NT2/D1 (cell line): ENCODE data around the gene KIF26A.
A peak's percentile ranks its signal among the peaks of the same experiment; 100 is the strongest.
"Not testable (repeated sequence)": the region's sequence is repeated elsewhere in the genome, so short reads cannot be mapped to it uniquely, and the experiment has no call there.

Experiments used
- DNase-seq: peaks from one replicate; pipeline ENCODE4 v3.0.0-alpha.2; 2011; ENCODE audit warnings: low read depth, low spot score
- H3K27me3 ChIP-seq: 2 replicates; pipeline ENCODE4 v1.6.0; 2011; ENCODE audit warnings: mild to moderate bottlenecking; ENCODE audit not compliant: insufficient read length, insufficient read depth
- H3K36me3 ChIP-seq: 2 replicates; pipeline ENCODE4 v1.6.1; 2011; ENCODE audit warnings: mild to moderate bottlenecking, low read length, mixed read lengths; ENCODE audit not compliant: insufficient read depth, insufficient read length
- H3K4me1 ChIP-seq: 2 replicates; pipeline ENCODE4 v1.5.1; 2011; ENCODE audit not compliant: insufficient read depth, insufficient read length
- H3K4me3 ChIP-seq: 2 replicates; pipeline ENCODE4 v1.5.1; 2011; ENCODE audit warnings: low read depth; ENCODE audit not compliant: insufficient read length
- H3K9ac ChIP-seq: 2 replicates; pipeline ENCODE4 v1.6.0; 2011; ENCODE audit warnings: low read depth; ENCODE audit not compliant: insufficient read length
- H3K9me3 ChIP-seq: 2 replicates; pipeline ENCODE4 v1.5.1; 2011; ENCODE audit warnings: mild to moderate bottlenecking, low read length; ENCODE audit not compliant: insufficient read depth
- SUZ12 ChIP-seq: IDR thresholded peaks from 2 replicates; pipeline ENCODE4 v1.6.1; 2011; ENCODE audit not compliant: insufficient read length, insufficient read depth; ENCODE audit errors: extremely low read depth
- YY1 ChIP-seq: IDR thresholded peaks from 2 replicates; pipeline ENCODE4 v1.6.1; 2011; ENCODE audit not compliant: insufficient read length, insufficient read depth
- ZNF274 ChIP-seq: IDR thresholded peaks from 2 replicates; pipeline ENCODE4 v1.6.1; 2011; ENCODE audit warnings: mild to moderate bottlenecking, low read depth, low read length

Gene KIF26A

DNA sequence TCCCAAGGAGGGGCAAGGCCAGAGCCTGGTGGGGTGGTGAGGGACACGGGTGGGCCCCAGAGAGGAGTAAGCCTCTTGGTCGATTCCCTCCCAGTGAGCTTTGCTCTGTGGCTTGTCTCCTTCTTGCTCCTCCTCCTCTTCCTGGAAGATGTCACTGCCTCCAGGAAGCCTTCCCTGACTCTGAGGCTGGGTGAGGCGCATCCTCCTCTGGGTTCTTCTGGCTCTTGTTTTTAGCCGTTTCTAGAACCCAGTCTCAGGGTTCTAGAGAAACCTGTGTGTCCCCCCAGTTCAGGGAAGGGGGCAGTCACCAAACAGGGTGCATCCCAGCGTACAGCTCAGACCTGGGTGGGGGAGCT, 12.6 kb downstream of the KIF26A start:
- TF ChIP-seq YY1, result no peak
- TF ChIP-seq SUZ12, result no peak
- TF ChIP-seq ZNF274, result no peak
- Histone ChIP-seq H3K9ac (peak overlapping the region; percentile 16), H3K9me3 (no peaks in the 10 kb centered on the region)

DNA sequence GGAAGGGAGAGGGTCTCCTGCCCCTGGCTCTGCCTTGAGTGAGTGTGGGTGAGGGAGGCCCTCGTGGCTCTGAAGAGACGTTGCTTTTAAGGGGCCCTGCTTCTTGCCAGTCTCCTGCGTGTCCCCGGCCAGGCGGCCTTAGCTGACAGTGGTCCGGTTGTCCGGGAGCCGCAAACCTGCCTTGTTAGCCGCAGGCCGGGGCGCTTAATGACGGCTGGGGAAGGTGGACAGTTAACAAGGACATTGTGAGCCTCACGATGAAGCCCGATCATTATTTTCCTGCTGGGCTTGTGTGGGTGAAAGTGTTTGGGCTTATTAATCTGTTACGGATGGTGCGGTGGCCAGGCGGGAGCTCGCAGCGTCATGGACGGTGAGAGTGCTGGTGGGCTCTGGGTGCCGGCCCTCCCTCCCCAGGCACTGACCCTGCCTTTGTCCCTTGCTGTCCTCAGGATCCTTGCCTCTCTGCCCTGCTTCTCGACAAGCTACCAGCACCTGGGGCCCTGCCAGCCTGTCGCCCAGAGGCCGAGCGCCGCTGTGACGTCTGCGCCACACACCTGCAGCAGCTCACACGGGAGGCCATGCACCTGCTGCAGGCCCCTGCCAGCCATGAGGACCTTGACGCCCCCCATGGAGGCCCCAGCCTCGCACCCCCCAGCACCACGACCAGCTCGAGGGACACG, 13.3 kb downstream of the KIF26A start:
- no peaks in the 10 kb centered on the region for H3K9me3 ChIP-seq
- H3K4me3 ChIP-seq, result no peak overlapping the region
- H3K9ac ChIP-seq, result no peak overlapping the region
- no peaks in the 10 kb centered on the region for H3K27me3 ChIP-seq
- peaks cover 14% of the 10 kb centered on the region for H3K36me3 ChIP-seq
- H3K4me1 ChIP-seq, result peaks cover 19% of the 10 kb centered on the region
- DNase-seq, result no peak
- TF ChIP-seq ZNF274 (no peak), YY1 (no peak), SUZ12 (no peak)

More for the DNA sequence above, 12.6 kb downstream of the KIF26A start:
- H3K27me3 ChIP-seq, result no peaks in the 10 kb centered on the region
- H3K36me3 ChIP-seq, result peaks cover 14% of the 10 kb centered on the region
- DNase-seq, result no peak
- no peak overlapping the region for H3K4me3 ChIP-seq
- peaks cover 19% of the 10 kb centered on the region for H3K4me1 ChIP-seq

DNA sequence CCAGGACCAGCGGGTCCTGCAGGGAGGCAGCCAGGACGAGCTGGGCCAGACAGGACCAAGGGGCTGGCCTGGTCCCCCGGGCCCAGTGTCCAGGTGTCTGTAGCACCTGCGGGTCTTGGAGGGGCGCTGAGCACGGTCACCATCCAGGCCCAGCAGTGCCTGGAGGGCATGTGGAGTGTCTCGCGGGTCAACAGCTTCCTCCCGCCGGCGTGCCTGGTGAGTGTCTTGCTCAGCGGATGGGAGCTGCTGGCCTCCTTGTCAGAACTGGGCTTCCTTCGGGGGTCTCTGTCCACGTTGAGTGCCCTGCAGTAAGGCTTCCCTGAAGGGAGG, 13.8 kb downstream of the KIF26A start:
- H3K9ac ChIP-seq, result peak overlapping the region; percentile 42
- peaks cover 17% of the 10 kb centered on the region for H3K4me1 ChIP-seq
- H3K4me3 ChIP-seq, result no peak overlapping the region
- no peaks in the 10 kb centered on the region for H3K27me3 ChIP-seq
- peaks cover 14% of the 10 kb centered on the region for H3K36me3 ChIP-seq
- DNase-seq, result no peak
- TF ChIP-seq SUZ12 (no peak), YY1 (no peak), ZNF274 (no peak)
- no peaks in the 10 kb centered on the region for H3K9me3 ChIP-seq

DNA sequence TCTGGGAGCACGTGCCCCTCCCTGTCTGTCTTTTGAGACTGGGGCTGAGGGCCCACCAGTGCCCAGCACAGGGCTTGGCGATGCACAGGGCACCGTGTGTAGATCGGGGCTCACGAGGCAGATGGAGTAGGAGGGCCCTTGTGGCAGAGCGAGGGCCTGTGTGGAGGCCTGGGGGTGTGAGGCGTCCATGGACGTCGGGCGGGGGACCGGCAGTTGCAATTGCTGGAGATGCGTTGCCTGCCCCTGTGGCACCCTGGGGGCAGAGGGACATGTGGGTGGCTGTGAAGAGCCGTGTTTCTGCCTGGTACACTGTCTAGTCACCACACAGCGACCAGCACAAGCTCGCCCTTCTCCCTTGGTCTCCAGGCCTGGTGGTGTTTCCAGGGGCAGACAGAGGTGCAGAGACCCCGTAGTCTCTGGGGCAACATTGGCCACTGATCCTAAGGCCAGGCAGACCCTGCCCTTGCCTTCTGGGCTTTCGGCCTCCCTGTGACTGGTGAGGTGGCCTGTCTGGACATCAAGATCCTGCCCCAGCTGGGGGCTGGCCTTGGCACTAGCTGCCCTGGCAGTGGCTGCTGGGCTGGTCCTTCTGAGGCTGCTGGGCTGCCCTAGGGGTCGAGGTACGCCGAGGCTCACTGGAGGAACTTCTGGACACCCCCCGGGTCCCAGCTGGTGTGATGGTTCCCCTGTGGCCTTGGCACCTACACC, 14.5 kb downstream of the KIF26A start:
- TF ChIP-seq YY1, result no peak
- no peak for TF ChIP-seq SUZ12
- TF ChIP-seq ZNF274, result no peak
- H3K4me1 ChIP-seq, result peaks cover 17% of the 10 kb centered on the region
- no peaks in the 10 kb centered on the region for H3K27me3 ChIP-seq
- no peak overlapping the region for H3K4me3 ChIP-seq
- no peak overlapping the region for H3K9ac ChIP-seq
- H3K36me3 ChIP-seq, result peaks cover 14% of the 10 kb centered on the region
- DNase-seq, result no peak
- no peaks in the 10 kb centered on the region for H3K9me3 ChIP-seq

DNA sequence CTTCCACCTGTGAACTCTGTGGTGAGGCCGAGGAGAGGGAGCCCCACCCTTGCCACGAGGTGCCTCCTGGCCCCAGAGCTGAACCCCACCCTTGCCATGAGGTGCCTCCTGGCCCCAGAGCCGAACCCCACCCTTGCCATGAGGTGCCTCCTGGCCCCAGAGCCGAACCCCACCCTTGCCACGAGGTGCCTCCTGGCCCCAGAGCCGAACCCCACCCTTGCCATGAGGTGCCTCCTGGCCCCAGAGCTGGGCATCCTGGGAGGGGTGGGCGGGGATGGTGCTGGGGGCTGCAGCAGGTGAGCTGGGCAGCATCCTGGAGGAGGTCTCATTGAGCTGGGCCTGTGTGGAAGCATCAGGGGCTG, 15.0 kb downstream of the KIF26A start:
- not testable (repeated sequence) for H3K27me3 ChIP-seq, H3K9ac ChIP-seq, H3K9me3 ChIP-seq, H3K4me3 ChIP-seq, DNase-seq
- Histone ChIP-seq H3K36me3 (peaks cover 14% of the 10 kb centered on the region), H3K4me1 (peaks cover 17% of the 10 kb centered on the region)

DNA sequence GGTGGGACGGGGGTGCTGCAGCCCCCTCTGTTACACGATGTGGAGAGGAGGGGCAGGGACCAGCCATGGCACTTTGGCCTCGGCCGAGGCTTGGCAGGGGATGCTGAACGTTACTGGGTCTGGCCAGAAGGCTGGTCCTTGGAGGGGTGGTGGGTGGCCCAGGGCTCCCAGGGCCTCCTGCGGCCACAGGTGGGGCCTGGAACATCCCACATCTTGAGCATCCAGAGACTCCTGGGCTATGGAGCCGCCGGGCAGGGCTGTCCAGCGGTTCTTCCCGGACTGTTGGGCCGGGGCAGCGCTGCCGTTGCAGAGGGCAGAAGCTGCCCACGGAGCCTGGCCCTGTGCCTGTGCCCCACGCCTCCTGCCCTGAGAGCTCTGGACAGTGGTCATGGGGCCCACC, 15.9 kb downstream of the KIF26A start:
- H3K4me1 ChIP-seq, result peaks cover 11% of the 10 kb centered on the region
- H3K27me3 ChIP-seq, result no peaks in the 10 kb centered on the region
- no peak for DNase-seq
- H3K9ac ChIP-seq, result no peak overlapping the region
- TF ChIP-seq ZNF274 (no peak), SUZ12 (no peak), YY1 (no peak)
- peaks cover 14% of the 10 kb centered on the region for H3K36me3 ChIP-seq
- H3K9me3 ChIP-seq, result no peaks in the 10 kb centered on the region
- H3K4me3 ChIP-seq, result no peak overlapping the region

DNA sequence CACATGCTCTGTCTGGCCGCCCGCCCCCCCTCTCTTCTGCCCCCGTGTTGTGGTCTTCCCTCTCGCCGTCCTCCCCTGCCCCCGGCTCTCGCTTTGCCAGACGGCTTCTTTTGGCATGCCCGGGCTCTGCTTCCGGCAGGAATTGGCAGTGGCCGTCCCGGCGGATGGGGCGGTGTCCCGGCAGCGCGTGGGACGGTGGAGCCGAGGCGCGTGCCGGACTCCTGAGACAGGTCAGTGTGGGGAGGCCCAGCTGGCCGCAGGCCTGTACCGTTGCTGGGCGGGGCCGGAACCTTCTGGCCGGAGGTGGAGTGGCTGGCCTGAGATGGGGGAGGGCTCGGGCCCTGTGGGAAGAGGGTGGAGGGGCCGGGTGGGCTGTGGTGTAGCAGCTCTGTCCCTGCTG, 17.1 kb downstream of the KIF26A start:
- H3K27me3 ChIP-seq, result no peaks in the 10 kb centered on the region
- no peaks in the 10 kb centered on the region for H3K9me3 ChIP-seq
- H3K4me3 ChIP-seq, result no peak overlapping the region
- H3K4me1 ChIP-seq, result peaks cover 4% of the 10 kb centered on the region
- H3K9ac ChIP-seq, result no peak overlapping the region
- no peak for TF ChIP-seq ZNF274
- TF ChIP-seq YY1, result no peak
- no peak for TF ChIP-seq SUZ12
- no peak for DNase-seq
- H3K36me3 ChIP-seq, result peaks cover 14% of the 10 kb centered on the region

DNA sequence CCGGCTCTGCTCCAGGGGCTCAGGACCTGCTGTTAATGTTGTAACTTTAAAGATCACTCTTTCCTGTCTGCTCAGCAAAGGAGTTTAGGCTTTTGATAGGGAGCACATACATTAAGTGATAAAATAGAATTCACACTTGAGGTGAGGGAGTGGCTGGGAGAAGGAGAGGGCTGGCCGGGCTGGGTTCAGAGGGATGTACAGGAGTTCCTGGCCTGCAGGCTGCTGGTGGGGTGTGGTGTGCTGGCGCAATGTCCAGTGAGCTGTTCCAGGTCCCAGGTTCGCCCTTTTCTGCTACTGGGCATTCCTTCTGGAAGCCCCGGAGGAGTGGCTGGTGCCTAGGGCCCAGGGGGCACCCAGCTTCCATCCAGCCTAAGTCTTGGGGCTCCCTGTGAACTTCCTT, 17.8 kb downstream of the KIF26A start:
- Histone ChIP-seq H3K4me3 (no peak overlapping the region), H3K27me3 (no peaks in the 10 kb centered on the region), H3K9me3 (no peaks in the 10 kb centered on the region), H3K9ac (no peak overlapping the region), H3K36me3 (peaks cover 14% of the 10 kb centered on the region), H3K4me1 (no peaks in the 10 kb centered on the region)
- DNase-seq, result no peak
- TF ChIP-seq YY1 (no peak), ZNF274 (no peak), SUZ12 (no peak)
